Vagina (tissue), 2 donors: Measurements from ENCODE around the gene PGLYRP4. TPM values are rescaled to one million over a fixed set of nuclear protein-coding genes. Genes with fewer than 3 reads are reported as not detected.

ENCODE experiments used
- DNase-seq, 2 donors: peaks; one replicate each; pipeline ENCODE4 v3.0.0-alpha.2; 2017; ENCODE audit errors: extremely low spot score in 2 of 2
- H3K27ac ChIP-seq: fragments of 200-600 bp; sonication (generic); one replicate; pipeline ENCODE4 v1.5.1; 2019
- H3K27me3 ChIP-seq: fragments of 200-600 bp; sonication (generic); one replicate; pipeline ENCODE4 v1.5.1; 2019
- H3K36me3 ChIP-seq, 2 donors: fragments of 200-600 bp; sonication (generic); one replicate each; pipeline ENCODE4 v1.5.1; 2017 to 2019
- H3K4me1 ChIP-seq: fragments of 200-600 bp; sonication (generic); one replicate; pipeline ENCODE4 v1.5.1; 2019
- H3K4me3 ChIP-seq, 2 donors: fragments of 200-600 bp; sonication (generic); 1 replicate in 1 of 2; 2 replicates in 1 of 2; pipeline ENCODE4 v1.5.1; 2016 to 2019
- H3K9me3 ChIP-seq: fragments of 200-600 bp; sonication (generic); one replicate; pipeline ENCODE4 v1.5.1; 2019
- CTCF ChIP-seq, 3 experiments: fragments of 450-650 bp in 2 of 3; fragments of 200-600 bp in 1 of 3; sonication (generic) in 1 of 3; IDR thresholded peaks; one replicate each; pipeline ENCODE4 v1.5.1; 2017 to 2019; ENCODE audit warnings: antibody characterized with exemption in 3 of 3, mild to moderate bottlenecking in 2 of 3, moderate library complexity in 2 of 3
- POLR2A ChIP-seq, 2 donors: fragments of 450-650 bp; IDR thresholded peaks; one replicate each; pipeline ENCODE4 v1.6.1; 2017; ENCODE audit warnings: antibody characterized with exemption in 2 of 2, mild to moderate bottlenecking in 2 of 2, moderate library complexity in 2 of 2
- POLR2AphosphoS5 ChIP-seq, 2 donors: sonication (generic); formaldehyde crosslinking; IDR thresholded peaks; one replicate each; pipeline ENCODE4 v1.9.0; 2017; ENCODE audit warnings: antibody characterized with exemption in 2 of 2, mild to moderate bottlenecking in 2 of 2, low read depth in 1 of 2; ENCODE audit not compliant: insufficient read depth in 1 of 2
- intact Hi-C: fragments of 100-400 bp; cut with DNase I; formaldehyde crosslinking; loops from one replicate; pipeline ENCODE4 v1.15.1; 2023
- total RNA-seq: library from RNA; depleted of rRNA; stranded (reverse); fragments of >200 nt; gene quantifications from one replicate; pipeline ENCODE4 v1.2.3, GENCODE V29; 2016

The PGLYRP4 gene
- total RNA-seq, 1 donor from 2014 or later: 3.9 TPM

- DNase-seq: peak in 1 of 2 donors; percentile 56
- Histone ChIP-seq H3K27me3 (no peaks in the 10 kb centered on the region), H3K27ac (no peak overlapping the region), H3K36me3 (no peaks in the 10 kb centered on the region), H3K9me3 (no peaks in the 10 kb centered on the region), H3K4me3 (no peak overlapping the region), H3K4me1 (no peaks in the 10 kb centered on the region)
- intact Hi-C loops: no loop called here
- no peak for TF ChIP-seq POLR2A (IDR thresholded peaks at IDR 0.05)
- TF ChIP-seq POLR2AphosphoS5 (IDR thresholded peaks at IDR 0.05; ENCODE audit: insufficient read depth in 1 of 2, low read depth in 1 of 2): no peak
- no peak for TF ChIP-seq CTCF (IDR thresholded peaks at IDR 0.05)
Measured at GRCh38 chr1:153307221-153307600, 41.4 kb downstream of the PGLYRP4 start.

- Histone ChIP-seq H3K27ac (no peak overlapping the region), H3K36me3 (no peaks in the 10 kb centered on the region), H3K27me3 (no peaks in the 10 kb centered on the region), H3K4me1 (no peaks in the 10 kb centered on the region), H3K9me3 (no peaks in the 10 kb centered on the region), H3K4me3 (no peak overlapping the region)
- intact Hi-C loops: no loop called here
- peak in 1 of 2 donors; percentile 67 for DNase-seq
- TF ChIP-seq CTCF (IDR thresholded peaks at IDR 0.05) (no peak), POLR2AphosphoS5 (IDR thresholded peaks at IDR 0.05; ENCODE audit: insufficient read depth in 1 of 2, low read depth in 1 of 2) (no peak)
Measured at GRCh38 chr1:153306303-153307220, 42.1 kb downstream of the PGLYRP4 start.

- DNase-seq: peak in 1 of 2 donors; percentile 64
- no peak for TF ChIP-seq POLR2A (IDR thresholded peaks at IDR 0.05)
- TF ChIP-seq CTCF (IDR thresholded peaks at IDR 0.05): no peak
- TF ChIP-seq POLR2AphosphoS5 (IDR thresholded peaks at IDR 0.05; ENCODE audit: insufficient read depth in 1 of 2, low read depth in 1 of 2): no peak
- intact Hi-C loops: no loop called here
- no peak overlapping the region for H3K27ac ChIP-seq
- H3K27me3 ChIP-seq: no peaks in the 10 kb centered on the region
- H3K4me1 ChIP-seq: no peaks in the 10 kb centered on the region
- H3K36me3 ChIP-seq: no peaks in the 10 kb centered on the region
- H3K9me3 ChIP-seq: no peaks in the 10 kb centered on the region
- H3K4me3 ChIP-seq: no peak overlapping the region
Measured at GRCh38 chr1:153305682-153306081, 43.0 kb downstream of the PGLYRP4 start.

GRCh38 chr1:153302308-153302707 lies 46.3 kb downstream of the PGLYRP4 start:
- H3K4me1 ChIP-seq: no peaks in the 10 kb centered on the region
- intact Hi-C loops: no loop called here
- H3K4me3 ChIP-seq: no peak overlapping the region
- no peak overlapping the region for H3K27ac ChIP-seq
- no peak for TF ChIP-seq POLR2A (IDR thresholded peaks at IDR 0.05)
- no peak for TF ChIP-seq CTCF (IDR thresholded peaks at IDR 0.05)
- no peak for TF ChIP-seq POLR2AphosphoS5 (IDR thresholded peaks at IDR 0.05; ENCODE audit: insufficient read depth in 1 of 2, low read depth in 1 of 2)
- H3K27me3 ChIP-seq: no peaks in the 10 kb centered on the region
- no peaks in the 10 kb centered on the region for H3K36me3 ChIP-seq
- H3K9me3 ChIP-seq: no peaks in the 10 kb centered on the region
- peak in 1 of 2 donors; percentile 65 for DNase-seq

GRCh38 chr1:153293851-153294250 lies 54.8 kb downstream of the PGLYRP4 start:
- peak overlapping the region; percentile 14 for H3K27ac ChIP-seq
- TF ChIP-seq POLR2A (IDR thresholded peaks at IDR 0.05): no peak
- TF ChIP-seq POLR2AphosphoS5 (IDR thresholded peaks at IDR 0.05; ENCODE audit: insufficient read depth in 1 of 2, low read depth in 1 of 2): no peak
- TF ChIP-seq CTCF (IDR thresholded peaks at IDR 0.05): no peak
- intact Hi-C loops: no loop called here
- H3K9me3 ChIP-seq: no peaks in the 10 kb centered on the region
- DNase-seq: peak in 1 of 2 donors; percentile 77
- H3K4me3 ChIP-seq: no peak overlapping the region
- peaks cover 5% of the 10 kb centered on the region for H3K4me1 ChIP-seq
- no peaks in the 10 kb centered on the region for H3K27me3 ChIP-seq
- no peaks in the 10 kb centered on the region for H3K36me3 ChIP-seq
